DOHH2 (cell line): ENCODE data around the gene S1PR1.

Experiments
- EZH2phosphoT487 ChIP-seq: fragments of 200-600 bp; sonication (generic); IDR thresholded peaks from 2 replicates; pipeline ENCODE4 v1.6.1; 2017; ENCODE audit warnings: borderline replicate concordance, mild to moderate bottlenecking, antibody characterized with exemption, low read length, moderate library complexity, mixed read lengths
- TF ChIP-seq, protein P1 (sequence below): fragments of 200-600 bp; sonication (generic); IDR thresholded peaks from one replicate; pipeline ENCODE4 v1.5.1; 2014; ENCODE audit warnings: antibody characterized with exemption, mild to moderate bottlenecking, low read depth, low read length; ENCODE audit not compliant: poor library complexity, severe bottlenecking

DNA sequence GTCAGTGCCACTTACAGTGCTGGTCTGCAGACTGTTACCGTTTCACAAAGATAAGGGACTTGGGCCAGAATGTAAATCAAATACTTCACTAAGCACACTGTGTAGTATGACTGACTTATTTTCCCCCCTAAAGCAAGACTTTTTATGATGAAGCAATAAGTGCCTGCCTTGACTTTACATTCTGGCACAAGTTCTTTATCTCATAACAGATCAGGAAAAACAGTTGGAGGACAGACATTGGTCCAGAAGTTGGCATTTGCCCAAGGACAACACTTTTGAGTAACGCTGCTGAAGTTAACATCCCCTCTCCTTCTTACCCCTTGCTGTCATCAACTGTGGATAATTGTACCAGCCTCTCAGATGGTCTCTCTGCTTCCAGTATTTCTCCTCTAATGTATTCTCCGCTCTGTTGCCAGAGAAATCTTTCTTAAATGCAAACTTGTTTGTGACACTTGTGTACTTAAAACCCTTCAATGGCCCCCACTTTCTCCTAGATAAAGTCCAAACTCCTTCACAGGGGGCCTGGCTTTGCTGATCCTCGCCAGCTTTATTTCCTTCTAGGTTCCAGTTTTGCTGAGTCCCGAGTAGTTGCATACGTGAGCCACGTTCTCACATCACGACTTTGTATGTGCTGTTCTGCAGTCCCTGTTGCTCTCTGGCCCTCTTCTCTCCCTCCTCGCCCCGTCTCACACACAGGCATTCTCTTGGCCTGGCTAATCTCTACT is 45.7 kb downstream of the S1PR1 start:
- TF ChIP-seq, protein P1, sequence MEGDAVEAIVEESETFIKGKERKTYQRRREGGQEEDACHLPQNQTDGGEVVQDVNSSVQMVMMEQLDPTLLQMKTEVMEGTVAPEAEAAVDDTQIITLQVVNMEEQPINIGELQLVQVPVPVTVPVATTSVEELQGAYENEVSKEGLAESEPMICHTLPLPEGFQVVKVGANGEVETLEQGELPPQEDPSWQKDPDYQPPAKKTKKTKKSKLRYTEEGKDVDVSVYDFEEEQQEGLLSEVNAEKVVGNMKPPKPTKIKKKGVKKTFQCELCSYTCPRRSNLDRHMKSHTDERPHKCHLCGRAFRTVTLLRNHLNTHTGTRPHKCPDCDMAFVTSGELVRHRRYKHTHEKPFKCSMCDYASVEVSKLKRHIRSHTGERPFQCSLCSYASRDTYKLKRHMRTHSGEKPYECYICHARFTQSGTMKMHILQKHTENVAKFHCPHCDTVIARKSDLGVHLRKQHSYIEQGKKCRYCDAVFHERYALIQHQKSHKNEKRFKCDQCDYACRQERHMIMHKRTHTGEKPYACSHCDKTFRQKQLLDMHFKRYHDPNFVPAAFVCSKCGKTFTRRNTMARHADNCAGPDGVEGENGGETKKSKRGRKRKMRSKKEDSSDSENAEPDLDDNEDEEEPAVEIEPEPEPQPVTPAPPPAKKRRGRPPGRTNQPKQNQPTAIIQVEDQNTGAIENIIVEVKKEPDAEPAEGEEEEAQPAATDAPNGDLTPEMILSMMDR = no peak
- no peak for TF ChIP-seq EZH2phosphoT487
